Measurements from ENCODE around the gene SPPL2A. TPM values are rescaled to one million over a fixed set of nuclear protein-coding genes. Genes with fewer than 3 reads are reported as not detected.

The SPPL2A gene
- total and polyA plus RNA-seq, 2 of the 13 experiments (the other 11 are each of a cell fraction or from before 2014, with no cell fraction given), result 80.5 to 105 TPM

- TF ChIP-seq PRDM10 (CRISPR knock-in tag; IDR thresholded peaks at IDR 0.05; ENCODE audit: low read depth) (no peak), ZNF224 (CRISPR knock-in tag; IDR thresholded peaks at IDR 0.05) (no peak)
Observed at GRCh38 chr15:50810128-50810527, 44.6 kb upstream of the SPPL2A start (continued).

- Histone ChIP-seq H3K4me3 (replicated peaks in 1 of 3; ENCODE audit: insufficient read depth in 1 of 3, low read depth in 2 of 3, low read length in 3 of 3) (no peak overlapping the region), H3K27me3 (ENCODE audit: control insufficient read depth in 1 of 2, insufficient read depth in 2 of 2, low read length in 2 of 2) (no peaks in the 10 kb centered on the region; a peak in 1 of 5 replicates), H3K4me1 (ENCODE audit: insufficient read depth, low read length) (peaks cover 6% of the 10 kb centered on the region; the same call in 1 of the 2 replicates), H3K9ac (ENCODE audit: insufficient read depth, low read depth, low read length) (no peak overlapping the region), H3K9me3 (ENCODE audit: low read length) (no peaks in the 10 kb centered on the region), H2AFZ (ENCODE audit: low read length) (no peak overlapping the region), H4K20me1 (ENCODE audit: insufficient read depth, low read length) (no peaks in the 10 kb centered on the region), H3K36me3 (replicated peaks in 1 of 2; ENCODE audit: control insufficient read depth in 1 of 2, insufficient read depth in 2 of 2, low read length in 2 of 2) (no peaks in the 10 kb centered on the region), H3K27ac (ENCODE audit: extremely low read length, insufficient read depth, low read length) (no peak overlapping the region), H3K4me2 (ENCODE audit: low read depth, low read length) (no peak overlapping the region), H3K79me2 (ENCODE audit: insufficient read depth, low read length) (no peaks in the 10 kb centered on the region)
- BruUV-seq (replicated peaks), result no TSS peak
- FAIRE-seq (no peak), DNase-seq (ENCODE audit: low spot score) (no peak), ATAC-seq (no peak)
- CTCF ChIA-PET (ENCODE audit: low intra/inter-chr PET ratio, low total read pairs), result no interaction called here
- POLR2A ChIA-PET, result no interaction called here
- intact Hi-C loops (cut with micrococcal nuclease; ENCODE audit: unreplicated experiment) (no loop called here), in situ Hi-C loops (cut with HindIII; ENCODE audit: extremely low pct_ligation_motif_present, low pct_unique_long_range_greater_than_20kb) (no loop called here)
- WGBS (ENCODE audit: low lambda C conversion rate), result 57% methylated on average over 5 of the region's 5 CpGs
- TF ChIP-seq ZEB1 (IDR thresholded peaks at IDR 0.05; ENCODE audit: insufficient replicate concordance, low read depth) (no peak), ZNF7 (CRISPR knock-in tag; IDR thresholded peaks at IDR 0.05) (no peak), TARDBP (CRISPR knock-in tag; IDR thresholded peaks at IDR 0.05) (no peak), RFXANK (CRISPR knock-in tag; IDR thresholded peaks at IDR 0.05) (no peak), NFE2 (CRISPR knock-in tag; IDR thresholded peaks at IDR 0.05) (no peak), PRDM10 (CRISPR knock-in tag; IDR thresholded peaks at IDR 0.05; ENCODE audit: low read depth) (no peak), PLRG1 (conservative IDR thresholded peaks at IDR 0.05) (no peak), ATAD3A (CRISPR knock-in tag; IDR thresholded peaks at IDR 0.05) (no peak), ZNF414 (CRISPR knock-in tag; IDR thresholded peaks at IDR 0.05) (no peak), MEF2D (CRISPR knock-in tag; IDR thresholded peaks at IDR 0.05) (no peak), PRPF4 (IDR thresholded peaks at IDR 0.05; ENCODE audit: low read depth, low read length, poor library complexity, severe bottlenecking) (no peak), ZNF549 (CRISPR knock-in tag; IDR thresholded peaks at IDR 0.05) (no peak), HNRNPL (IDR thresholded peaks at IDR 0.05; ENCODE audit: low read depth, low read length) (no peak), HOMEZ (CRISPR knock-in tag; IDR thresholded peaks at IDR 0.05; ENCODE audit: low read depth) (no peak), ATF1 (CRISPR knock-in tag; IDR thresholded peaks at IDR 0.05) (no peak)
Observed at GRCh38 chr15:50808728-50809127, 43.2 kb upstream of the SPPL2A start.

Data from HepG2 (cell line).